Measurements from ENCODE around the gene SCGB1C2.
"Not testable (repeated sequence)": the region's sequence is repeated elsewhere in the genome, so short reads cannot be mapped to it uniquely, and the experiment has no call there.

Gene SCGB1C2

GRCh38 chr17:149231-149630, 11.9 kb downstream of the SCGB1C2 start:
- DNase-seq, result no peak

GRCh38 chr17:149897-150584, 12.7 kb downstream of the SCGB1C2 start:
- DNase-seq, result no peak

DNA sequence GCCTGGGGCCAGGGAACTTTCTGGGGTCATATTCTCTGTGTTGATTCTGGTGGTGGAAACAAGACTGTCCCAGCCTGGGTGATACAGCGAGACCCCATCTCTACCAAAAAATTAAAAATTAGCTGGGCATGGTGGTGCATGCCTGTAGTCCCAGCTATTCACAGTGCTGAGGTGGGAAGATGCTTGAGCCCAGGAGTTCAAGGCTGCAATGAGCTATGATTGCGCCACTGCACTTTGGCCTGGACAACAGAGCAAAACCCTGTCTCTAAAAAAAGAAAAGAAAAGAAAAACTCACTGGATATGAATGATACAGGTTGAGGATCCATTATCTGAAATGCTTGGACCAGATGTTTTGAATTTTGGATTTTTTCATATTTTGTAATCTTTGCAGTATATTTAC, 13.6 kb downstream of the SCGB1C2 start:
- DNase-seq, result no peak

GRCh38 chr17:151886-152859, 14.8 kb downstream of the SCGB1C2 start:
- DNase-seq, result no peak

- DNase-seq, result no peak
Measured at GRCh38 chr17:152860-153420, 15.6 kb downstream of the SCGB1C2 start.

GRCh38 chr17:153851-154250, 16.5 kb downstream of the SCGB1C2 start:
- DNase-seq, result no peak

DNA sequence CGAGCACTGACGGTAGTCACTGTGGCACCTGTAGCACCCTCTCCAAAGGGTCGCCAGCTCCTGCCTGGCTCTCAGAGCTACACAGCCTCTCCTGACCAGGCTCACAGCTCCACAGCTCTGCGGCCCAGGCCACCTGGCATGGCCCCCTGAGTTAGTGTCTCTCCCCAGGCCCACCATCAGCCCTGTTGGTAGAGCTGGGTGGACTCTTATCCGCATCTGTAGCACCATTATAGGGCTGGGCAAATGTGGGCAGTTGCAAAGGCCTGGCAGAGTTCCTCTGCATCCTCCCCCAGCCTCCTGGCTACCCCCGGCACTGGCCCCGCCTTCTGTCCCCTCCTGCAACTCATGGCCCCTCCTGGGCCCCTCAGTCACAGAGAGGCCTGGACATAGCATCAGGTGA, 18.2 kb downstream of the SCGB1C2 start:
- no peak for DNase-seq

DNA sequence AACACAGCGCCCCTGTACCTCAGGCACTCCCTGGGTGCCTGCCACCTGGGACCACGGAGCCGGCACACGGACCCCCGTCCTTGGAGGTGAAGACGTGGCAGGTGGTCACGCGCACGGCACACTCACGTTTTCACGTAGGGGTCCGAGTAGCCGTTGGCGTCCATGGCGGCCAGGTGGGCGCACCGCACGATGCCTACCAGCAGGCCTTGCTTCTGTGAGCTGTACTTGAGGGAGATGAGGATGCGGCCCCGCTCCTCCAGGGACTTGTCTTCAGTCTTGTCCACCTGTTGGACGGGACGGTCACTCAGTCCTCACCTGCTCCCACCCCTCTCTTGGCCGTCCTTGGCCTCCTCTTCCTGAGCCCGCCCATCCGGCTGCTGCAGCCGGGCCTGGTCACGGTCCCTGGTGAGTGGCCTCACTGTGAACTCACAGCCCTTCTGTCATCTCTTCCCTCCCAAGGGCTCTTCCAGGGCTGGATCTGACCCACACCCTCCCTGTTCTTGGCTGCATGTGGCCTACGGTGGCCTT, 18.8 kb downstream of the SCGB1C2 start:
- no peak for DNase-seq

DNA sequence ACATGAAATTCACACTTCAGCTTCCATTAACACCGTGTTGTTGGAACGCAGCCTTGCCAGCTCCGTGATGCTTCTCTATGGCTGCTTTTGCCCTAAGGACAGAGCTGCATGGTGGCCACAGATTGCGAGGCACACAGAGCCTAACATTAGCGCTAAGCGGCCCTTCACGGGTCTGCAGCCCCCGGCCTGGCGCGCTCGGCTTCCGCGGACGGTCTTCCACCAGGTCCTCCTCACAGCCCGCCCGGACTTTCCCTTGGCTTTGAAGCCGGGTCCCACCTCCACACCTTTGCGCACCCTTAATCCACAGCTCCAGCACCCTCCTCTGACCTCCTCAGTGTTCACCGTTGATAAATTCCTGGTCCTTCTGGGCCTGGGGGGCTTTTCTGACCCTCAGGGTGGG, 19.6 kb downstream of the SCGB1C2 start:
- DNase-seq, result no peak

DNA sequence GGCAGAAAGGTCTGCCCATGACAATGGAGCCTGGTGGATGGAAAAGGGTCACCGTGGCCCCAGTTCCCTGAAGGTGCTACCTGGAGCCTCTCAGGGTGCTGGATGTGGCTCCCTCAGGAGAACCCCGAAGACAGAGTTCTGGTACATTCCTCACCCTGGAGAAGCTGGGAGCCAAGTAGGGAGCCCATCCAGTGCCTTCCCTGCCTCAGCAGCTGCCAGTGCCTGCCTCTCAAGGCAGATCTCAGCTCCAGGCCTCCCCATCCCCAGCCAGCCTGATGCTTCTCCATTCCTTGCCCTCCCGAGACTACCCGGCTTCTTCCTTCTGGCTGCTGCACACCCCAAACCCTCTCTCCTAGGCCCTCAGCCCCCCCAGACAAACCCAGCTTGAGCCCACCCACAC, 20.5 kb downstream of the SCGB1C2 start:
- no peak for DNase-seq

- DNase-seq, result no peak
Measured at GRCh38 chr17:158379-158778, 21.0 kb downstream of the SCGB1C2 start.

DNA sequence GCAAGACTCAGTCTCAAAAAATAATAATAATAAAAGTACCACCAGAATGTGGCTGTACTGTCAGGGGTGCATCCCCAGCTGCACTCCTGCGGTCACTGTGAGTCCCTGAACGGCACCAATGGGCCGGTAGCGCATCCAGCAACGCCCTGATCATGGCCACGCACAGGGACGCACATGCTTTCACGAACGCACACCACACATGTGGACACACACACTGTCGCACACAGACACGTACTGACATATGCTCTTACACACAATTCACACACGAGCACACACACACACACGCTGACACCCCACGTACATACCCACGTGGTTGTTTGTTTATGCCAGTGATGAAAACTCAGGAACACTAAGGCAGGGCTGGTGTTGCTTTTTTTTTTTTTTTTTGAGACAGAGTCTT, 22.2 kb downstream of the SCGB1C2 start:
- DNase-seq, result no peak

- no peak for DNase-seq
Measured at GRCh38 chr17:160336-160735, 23.0 kb downstream of the SCGB1C2 start.

DNA sequence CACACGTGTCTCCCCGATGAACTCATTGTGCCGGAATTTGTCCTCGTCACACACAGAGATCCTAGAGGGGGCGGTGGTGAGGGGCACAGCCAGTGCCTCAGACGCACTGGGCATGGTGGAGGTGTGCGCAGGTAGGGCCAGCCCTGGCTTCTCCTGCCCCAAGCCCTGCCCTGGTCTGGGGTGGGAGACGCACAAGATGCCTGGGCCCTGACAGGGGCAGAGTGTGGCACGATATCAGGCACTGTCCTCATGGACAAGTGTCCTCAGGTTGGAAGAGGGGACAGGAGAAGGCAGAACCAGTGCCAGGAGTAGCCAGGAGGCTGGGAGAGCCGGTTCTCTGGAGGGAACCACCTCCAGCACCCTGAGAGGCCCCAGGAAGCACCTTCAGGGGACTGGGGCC, 24.1 kb downstream of the SCGB1C2 start:
- DNase-seq, result no peak

DNA sequence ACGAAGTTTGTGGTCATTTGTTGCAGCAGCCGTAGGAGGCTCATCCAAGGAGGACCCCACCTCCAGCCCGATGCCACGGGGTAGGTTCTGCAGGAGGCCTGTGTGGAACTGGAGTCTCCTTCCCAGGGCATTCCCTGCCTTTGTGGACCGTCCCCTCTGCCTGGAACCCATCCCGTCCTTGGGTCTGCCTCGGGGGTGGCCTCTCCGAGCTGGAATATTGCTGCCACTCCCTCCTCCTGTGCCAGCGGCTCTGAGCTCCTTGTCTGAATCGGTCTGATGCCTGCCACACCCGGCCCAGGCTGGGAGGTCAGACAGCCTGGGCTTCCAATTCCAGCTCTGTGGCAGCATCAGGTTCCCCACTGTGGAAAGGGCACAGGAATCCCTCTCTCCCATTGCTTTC, 25.3 kb downstream of the SCGB1C2 start:
- no peak for DNase-seq

DNA sequence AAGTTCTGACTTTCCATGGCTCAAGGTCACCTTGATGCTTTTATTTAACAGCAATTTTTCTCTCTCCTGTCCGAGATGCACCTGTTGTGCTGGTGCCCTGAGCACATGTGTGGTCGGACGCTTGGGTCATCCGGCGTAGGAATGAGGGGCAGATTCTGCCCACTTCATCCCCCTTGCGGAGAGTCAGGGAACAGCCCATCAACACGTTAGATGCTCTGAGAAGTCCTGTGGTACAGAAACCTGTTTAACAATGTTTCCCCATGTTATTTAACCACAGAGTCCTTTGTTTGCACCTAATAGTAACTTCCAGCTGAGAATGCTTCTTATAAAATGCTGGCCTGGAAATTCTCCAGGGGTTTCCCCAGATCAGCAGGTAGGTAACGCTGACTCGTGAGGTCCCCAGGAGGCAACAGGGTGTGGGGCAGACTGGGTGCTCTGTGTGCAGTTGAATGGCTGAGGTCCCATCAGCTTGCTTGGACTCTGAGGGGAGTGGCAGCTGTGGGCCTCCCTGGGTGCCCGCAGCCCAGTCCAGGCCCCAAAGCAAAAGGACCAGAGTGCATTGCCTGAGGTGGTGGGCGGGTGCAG, 26.2 kb downstream of the SCGB1C2 start:
- no peak for DNase-seq

GRCh38 chr17:164303-165235, 27.2 kb downstream of the SCGB1C2 start:
- peak; percentile 61 for DNase-seq

DNA sequence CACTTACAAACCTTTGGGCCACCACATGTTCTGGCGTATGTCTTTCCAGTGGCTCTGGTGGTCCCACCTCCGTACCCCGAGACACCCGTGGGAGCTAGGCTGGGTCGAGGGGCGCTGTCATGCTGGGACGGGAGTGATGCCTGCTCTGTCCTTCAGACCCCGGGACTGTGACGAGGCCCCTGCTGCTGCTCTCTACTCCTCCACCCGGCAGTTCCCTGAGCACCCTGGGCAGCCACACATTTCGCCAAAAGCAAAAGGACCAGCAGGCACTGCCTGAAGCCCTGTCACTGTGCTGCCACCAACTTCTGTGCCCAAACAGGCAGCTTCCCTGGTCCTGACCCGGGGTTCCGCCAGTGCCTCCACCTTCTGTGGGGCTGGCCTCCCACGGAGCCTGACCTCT, 28.6 kb downstream of the SCGB1C2 start:
- DNase-seq, result no peak

GRCh38 chr17:168614-169013, 31.2 kb downstream of the SCGB1C2 start:
- DNase-seq, result not testable (repeated sequence)

DNA sequence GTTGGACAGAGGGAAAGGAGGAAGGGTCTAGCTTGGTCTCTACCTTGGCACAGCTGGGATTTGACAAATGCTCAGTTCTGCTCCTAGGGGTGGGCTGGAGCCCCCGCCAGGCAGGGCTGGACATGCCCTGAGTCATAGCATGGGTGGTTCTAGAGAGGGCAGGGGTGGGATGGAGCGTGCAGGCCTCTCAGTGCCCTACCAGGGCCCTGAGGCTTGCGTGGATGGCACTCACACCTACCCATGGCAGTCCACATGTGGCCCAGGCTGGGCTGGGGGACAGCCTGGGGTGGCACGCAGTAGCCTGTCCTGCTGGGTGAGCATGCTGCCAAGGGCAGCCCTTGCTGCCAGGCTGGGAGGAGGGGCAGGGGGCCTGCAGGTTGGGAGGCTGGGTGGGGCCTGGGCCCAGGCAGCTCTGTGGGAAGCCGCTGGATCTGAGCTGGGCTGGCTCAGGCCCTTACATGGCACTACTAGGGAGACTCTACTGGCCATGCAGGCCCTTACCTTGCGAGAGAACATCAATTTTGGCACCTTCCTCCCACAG, 32.8 kb downstream of the SCGB1C2 start:
- DNase-seq, result no peak

- DNase-seq, result no peak
Measured at GRCh38 chr17:171871-172270, 34.5 kb downstream of the SCGB1C2 start.

DNA sequence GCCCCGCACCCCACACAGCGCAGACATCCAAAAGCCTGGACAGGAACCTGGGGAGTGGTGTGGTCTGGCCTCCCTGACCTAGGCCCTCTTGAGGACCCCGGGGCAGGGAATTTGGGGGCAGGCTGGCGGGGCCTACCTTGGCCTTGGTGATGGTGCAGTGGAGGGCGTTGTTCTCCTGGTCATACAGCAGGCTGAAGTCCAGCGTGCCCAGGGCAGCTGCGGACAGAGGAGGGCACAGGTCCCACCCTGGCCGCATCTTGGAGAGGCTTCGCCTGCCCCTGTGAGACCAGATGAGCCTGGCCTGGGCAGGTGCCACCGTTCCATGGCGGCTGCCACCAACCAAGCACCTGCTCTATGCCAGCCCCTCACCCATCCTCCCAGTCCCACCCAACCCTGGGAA, 35.0 kb downstream of the SCGB1C2 start:
- no peak for DNase-seq

Data from hematopoietic multipotent progenitor cell treated with erythropoietin and hydrocortisone succinate and interleukin-3 and kit ligand, for 6 days (in vitro differentiated cells).